Cardiac muscle cell (in vitro differentiated cells and primary cell): ENCODE measurements around the gene LZTR1. TPM values are rescaled to one million over a fixed set of nuclear protein-coding genes. Genes with fewer than 3 reads are reported as not detected.
A peak's percentile ranks its signal among the peaks of the same experiment; 100 is the strongest.

Experiments
- DNase-seq, 2 donors: peaks; one replicate each; pipeline versions ENCODE4 v3.0.0 to v3.0.0-alpha.2; 2010 to 2017; ENCODE audit warnings: low read depth in 1 of 2, low spot score in 1 of 2
- H3K27ac ChIP-seq: fragments of 200-600 bp; sonication (generic); 2 replicates; pipeline ENCODE4 v1.5.1; 2016
- H3K27me3 ChIP-seq: fragments of 200-600 bp; sonication (generic); 2 replicates; pipeline ENCODE4 v1.6.0; 2016; ENCODE audit warnings: control low read depth
- H3K36me3 ChIP-seq: fragments of 200-600 bp; sonication (generic); 2 replicates; pipeline ENCODE4 v1.5.1; 2016; ENCODE audit warnings: control low read depth
- H3K4me1 ChIP-seq: fragments of 200-600 bp; sonication (generic); 2 replicates; pipeline ENCODE4 v1.8.1; 2017; ENCODE audit warnings: low read depth, mild to moderate bottlenecking, mixed run types
- H3K4me3 ChIP-seq: fragments of 200-600 bp; sonication (generic); 2 replicates; pipeline ENCODE4 v1.5.1; 2016; ENCODE audit warnings: mild to moderate bottlenecking
- H3K9me3 ChIP-seq: fragments of 200-600 bp; sonication (generic); 2 replicates; pipeline ENCODE4 v1.5.1; 2017; ENCODE audit warnings: low read depth, mild to moderate bottlenecking, control low read depth
- CTCF ChIP-seq: IDR thresholded peaks from 2 replicates; pipeline ENCODE4 v1.5.1; 2012; ENCODE audit warnings: low read depth, mild to moderate bottlenecking, low read length
- polyA plus RNA-seq: library from polyadenylated mRNA; unstranded; fragments of >200 nt; fragmentation: Nextera tagmentation; extraction: Ambion mirVana; gene quantifications from 2 replicates; pipeline ENCODE4 v1.2.1, GENCODE V29; 2016
- total RNA-seq: library from RNA; depleted of rRNA; stranded (reverse); fragments of >200 nt; gene quantifications from 2 replicates; pipeline ENCODE4 v1.2.3, GENCODE V29; 2016

The LZTR1 gene
- total and polyA plus RNA-seq, 2 experiments from 2014 or later: 60.9 to 62.6 TPM

- H3K27me3 ChIP-seq: peaks cover 21% of the 10 kb centered on the region
- H3K36me3 ChIP-seq: peaks cover 10% of the 10 kb centered on the region
- H3K27ac ChIP-seq: no peak overlapping the region
- peak; percentile 41 to 52 for DNase-seq
- peak overlapping the region; percentile 40 for H3K4me3 ChIP-seq
- peaks cover 6% of the 10 kb centered on the region for H3K4me1 ChIP-seq
- TF ChIP-seq CTCF: no peak
- no peaks in the 10 kb centered on the region for H3K9me3 ChIP-seq
Observed at GRCh38 chr22:20957683-20958431, 24.2 kb upstream of the LZTR1 start.

- Histone ChIP-seq H3K9me3 (no peaks in the 10 kb centered on the region), H3K36me3 (no peaks in the 10 kb centered on the region), H3K27ac (no peak overlapping the region), H3K27me3 (peaks cover 41% of the 10 kb centered on the region), H3K4me3 (no peak overlapping the region), H3K4me1 (peaks cover 9% of the 10 kb centered on the region)
- TF ChIP-seq CTCF: no peak
- DNase-seq: no peak
Observed at GRCh38 chr22:20959578-20960461, 22.3 kb upstream of the LZTR1 start.

DNA sequence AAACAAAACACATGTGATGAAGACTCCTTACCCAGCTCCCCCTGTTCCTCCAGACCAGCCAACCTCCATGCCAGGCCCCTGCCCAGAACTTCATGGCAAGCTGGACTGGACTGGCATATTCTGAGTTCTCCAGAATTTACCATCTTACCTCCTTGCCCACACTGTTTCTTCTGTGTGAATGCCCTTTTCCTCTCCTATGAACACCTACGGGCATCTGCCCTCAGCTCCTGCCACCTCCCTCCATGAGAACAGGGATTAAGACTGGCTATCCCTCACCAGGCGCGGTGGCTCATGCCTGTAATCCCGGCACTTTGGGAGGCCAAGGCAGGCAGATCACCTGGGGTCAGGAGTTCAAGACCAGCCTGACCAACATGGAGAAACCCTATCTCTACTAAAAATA lies 21.5 kb upstream of the LZTR1 start:
- H3K36me3 ChIP-seq: no peaks in the 10 kb centered on the region
- H3K27ac ChIP-seq: no peak overlapping the region
- peaks cover 47% of the 10 kb centered on the region for H3K27me3 ChIP-seq
- H3K4me1 ChIP-seq: peaks cover 9% of the 10 kb centered on the region
- no peak for DNase-seq
- no peak overlapping the region for H3K4me3 ChIP-seq
- H3K9me3 ChIP-seq: no peaks in the 10 kb centered on the region
- no peak for TF ChIP-seq CTCF

- peaks cover 9% of the 10 kb centered on the region for H3K4me1 ChIP-seq
- peaks cover 36% of the 10 kb centered on the region for H3K27me3 ChIP-seq
Observed at GRCh38 chr22:20962491-20962945, 19.6 kb upstream of the LZTR1 start.

More at GRCh38 chr22:20962491-20962945, 19.6 kb upstream of the LZTR1 start:
- no peaks in the 10 kb centered on the region for H3K36me3 ChIP-seq
- H3K27ac ChIP-seq: no peak overlapping the region
- no peak for DNase-seq
- no peak for TF ChIP-seq CTCF
- no peaks in the 10 kb centered on the region for H3K9me3 ChIP-seq
- H3K4me3 ChIP-seq: no peak overlapping the region
